SHP77 (cell line): Measurements from ENCODE around the gene AMMECR1L.
A peak's percentile ranks its signal among the peaks of the same experiment; 100 is the strongest.
"Not testable (repeated sequence)": the region's sequence is repeated elsewhere in the genome, so short reads cannot be mapped to it uniquely, and the experiment has no call there.

Experiments used
- DNase-seq, 2 experiments: peaks; one replicate each; lab custom pipeline; 2025; lab: John Stamatoyannopoulos, UW

Gene AMMECR1L

DNA sequence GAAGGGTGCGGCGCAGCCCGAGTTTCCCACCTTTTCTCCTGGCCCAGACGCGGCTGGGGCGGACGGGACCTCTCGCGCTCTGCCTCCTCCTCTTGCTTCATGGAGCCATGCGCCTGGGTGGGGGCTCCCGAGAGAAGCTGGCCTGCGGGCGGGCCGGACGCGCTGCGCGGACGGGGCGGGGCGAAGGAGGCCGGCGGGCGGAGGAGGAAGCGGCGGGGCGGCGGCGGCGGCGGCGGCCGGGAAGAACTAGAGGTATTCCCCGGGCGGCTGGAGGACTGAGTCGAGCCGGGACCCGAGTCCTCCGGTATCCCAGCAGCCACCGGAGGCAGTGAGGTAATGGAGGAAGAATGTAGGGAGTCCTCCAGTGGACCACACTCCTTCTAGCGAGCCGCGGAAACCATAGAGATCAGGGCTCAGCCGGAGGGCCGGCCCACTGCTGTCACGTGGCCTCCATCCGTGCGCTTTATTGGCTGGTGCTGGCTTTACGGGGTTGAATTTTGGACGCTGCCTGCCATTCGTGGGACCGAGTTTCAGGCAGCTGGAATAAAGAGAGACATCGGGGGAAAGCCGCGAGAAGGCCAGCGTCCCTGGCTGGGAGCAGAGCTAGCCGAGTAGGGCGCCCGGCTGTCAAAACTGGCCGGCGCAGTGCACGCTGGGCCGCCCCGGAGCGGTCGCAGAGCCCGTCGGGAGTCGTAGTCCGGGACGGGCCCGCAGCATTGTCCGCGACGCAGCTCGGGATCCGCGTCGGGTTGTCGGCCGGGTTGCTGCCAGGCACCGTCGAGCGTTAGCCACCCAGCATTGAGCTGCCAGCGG lies at the start of gene AMMECR1L:
Gene AMMECR1L, minus strand, starts transcription at position 177 of the 813 bp plus-strand sequence. CDS start 11,722 bp downstream, outside the sequence.
- peak; percentile 23 to 32 for DNase-seq

DNA sequence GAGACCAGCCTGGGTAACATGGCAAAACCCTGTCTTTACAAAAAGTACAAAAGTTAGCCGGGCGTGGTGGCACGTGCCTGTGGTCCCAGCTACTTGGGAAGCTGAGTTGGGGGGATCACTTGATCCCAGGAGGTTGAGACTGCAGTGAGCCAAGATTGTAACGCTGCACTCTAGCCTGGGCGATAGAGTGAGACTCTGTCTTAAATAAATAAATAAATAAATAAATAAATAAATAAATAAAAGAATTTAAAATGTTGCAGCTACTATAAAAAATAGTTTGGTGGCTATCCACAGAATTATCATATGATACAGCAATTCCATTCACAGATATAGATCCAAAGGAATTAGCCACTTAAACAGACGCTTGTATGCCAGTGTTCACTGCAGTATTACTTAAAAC lies 49.6 kb upstream of the AMMECR1L start:
- no peak for DNase-seq

DNA sequence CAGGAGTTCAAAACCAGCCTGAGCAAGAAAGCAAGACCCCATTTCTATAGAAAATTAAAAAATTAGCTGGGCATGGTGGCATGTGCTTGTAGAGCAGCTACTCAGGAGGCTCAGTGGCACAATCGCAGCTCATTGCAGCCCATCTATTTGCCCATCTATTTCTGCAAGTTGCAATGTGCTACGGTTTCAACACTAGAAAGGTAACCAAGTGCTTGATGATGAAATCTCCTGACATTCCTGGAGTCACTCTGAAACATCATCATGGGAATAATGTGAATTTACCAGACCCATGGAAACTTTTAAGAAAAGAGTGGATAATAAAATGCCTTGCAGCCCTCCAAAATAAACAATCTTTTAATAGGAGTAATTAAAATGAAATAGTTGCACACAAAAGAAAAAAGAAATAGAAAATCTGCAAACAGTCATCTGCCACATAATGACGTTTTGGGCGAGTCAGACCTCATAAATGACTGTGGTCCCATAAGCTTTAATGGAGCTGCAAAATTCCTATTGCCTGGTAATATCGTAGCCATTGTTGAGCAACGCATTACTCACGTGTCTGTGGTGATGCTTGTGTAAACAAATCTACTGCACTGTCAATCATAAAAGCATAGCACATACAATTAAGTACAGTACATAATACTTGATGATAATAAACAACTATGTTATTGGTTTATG lies 46.6 kb upstream of the AMMECR1L start:
- DNase-seq: no peak

GRCh38 chr2:127929449-127929848 lies 43.7 kb upstream of the AMMECR1L start:
- no peak for DNase-seq

- no peak for DNase-seq
Measured at GRCh38 chr2:127927384-127927783, 41.6 kb upstream of the AMMECR1L start.

GRCh38 chr2:127917916-127918315 lies 32.2 kb upstream of the AMMECR1L start:
- no peak for DNase-seq

- DNase-seq: no peak
Measured at GRCh38 chr2:127913808-127914457, 28.2 kb upstream of the AMMECR1L start.

DNA sequence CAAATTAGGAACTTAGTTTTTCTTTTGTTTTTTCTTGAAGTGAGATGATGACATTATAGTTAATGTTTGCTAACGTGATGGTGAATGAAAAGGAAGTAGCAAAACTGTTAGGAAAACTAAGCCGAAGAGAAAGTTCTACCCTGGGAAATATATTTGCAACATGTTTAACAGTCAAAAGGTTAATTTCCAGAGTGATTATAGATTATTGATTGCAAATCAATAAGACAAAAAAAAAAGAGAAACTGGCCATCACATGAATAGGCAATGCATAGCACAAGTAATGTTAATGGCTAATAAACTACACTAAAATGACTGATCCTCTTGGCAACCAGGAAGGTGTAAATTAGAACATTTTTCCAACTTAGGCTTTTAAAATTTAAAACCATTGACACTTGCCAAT lies 26.0 kb upstream of the AMMECR1L start:
- DNase-seq: no peak

DNA sequence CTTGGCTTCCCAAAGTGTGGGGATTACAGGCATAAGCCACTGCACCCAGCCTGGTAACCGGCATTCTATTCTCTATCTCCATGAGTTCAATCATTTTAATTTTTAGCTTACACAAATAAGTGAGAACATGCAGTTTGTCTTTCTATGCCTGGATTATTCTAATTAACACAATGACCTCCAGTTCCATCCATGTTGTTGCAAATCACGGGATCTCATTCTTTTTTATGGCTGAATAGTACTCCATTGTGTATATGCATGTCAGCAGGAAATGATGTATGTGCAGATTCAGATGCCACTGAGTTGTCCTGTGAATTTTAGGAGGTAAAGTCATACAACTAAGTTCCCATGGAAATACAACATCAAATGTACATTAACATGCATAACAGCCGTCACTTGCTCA lies 24.7 kb upstream of the AMMECR1L start:
- no peak for DNase-seq

- DNase-seq: no peak
Measured at GRCh38 chr2:127909019-127909418, 23.3 kb upstream of the AMMECR1L start.

DNA sequence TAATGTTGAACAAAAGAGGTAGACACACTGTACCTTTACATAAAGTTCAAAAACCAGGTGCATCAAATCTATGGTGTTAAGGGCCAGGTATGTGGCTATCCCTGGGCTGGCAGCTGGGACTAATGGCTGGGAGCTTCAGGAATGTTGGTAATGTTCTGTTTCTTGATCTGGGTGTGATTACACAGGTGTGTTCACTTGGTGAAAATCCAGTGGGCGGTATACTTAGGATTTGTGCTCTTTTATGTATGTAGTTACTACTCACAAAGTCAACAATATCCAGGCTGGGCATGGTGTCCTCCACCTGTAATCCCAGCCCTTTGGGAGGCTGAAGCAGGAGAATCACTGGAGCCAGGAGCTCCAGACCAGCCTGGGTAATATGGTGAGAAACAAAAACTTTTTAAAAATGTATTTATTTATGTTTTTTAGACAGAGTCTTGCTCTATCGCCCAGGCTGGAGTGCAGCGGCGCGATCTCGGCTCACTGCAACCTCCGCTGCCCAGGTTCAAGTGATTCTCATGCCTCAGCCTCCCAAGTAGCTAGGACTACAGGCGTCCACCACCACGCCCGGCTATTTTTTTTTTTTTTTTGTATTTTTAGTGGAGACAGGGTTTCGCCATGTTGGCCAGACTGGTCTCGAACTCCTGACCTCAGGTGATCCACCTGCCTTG lies 22.1 kb upstream of the AMMECR1L start:
- DNase-seq: not testable (repeated sequence)

DNA sequence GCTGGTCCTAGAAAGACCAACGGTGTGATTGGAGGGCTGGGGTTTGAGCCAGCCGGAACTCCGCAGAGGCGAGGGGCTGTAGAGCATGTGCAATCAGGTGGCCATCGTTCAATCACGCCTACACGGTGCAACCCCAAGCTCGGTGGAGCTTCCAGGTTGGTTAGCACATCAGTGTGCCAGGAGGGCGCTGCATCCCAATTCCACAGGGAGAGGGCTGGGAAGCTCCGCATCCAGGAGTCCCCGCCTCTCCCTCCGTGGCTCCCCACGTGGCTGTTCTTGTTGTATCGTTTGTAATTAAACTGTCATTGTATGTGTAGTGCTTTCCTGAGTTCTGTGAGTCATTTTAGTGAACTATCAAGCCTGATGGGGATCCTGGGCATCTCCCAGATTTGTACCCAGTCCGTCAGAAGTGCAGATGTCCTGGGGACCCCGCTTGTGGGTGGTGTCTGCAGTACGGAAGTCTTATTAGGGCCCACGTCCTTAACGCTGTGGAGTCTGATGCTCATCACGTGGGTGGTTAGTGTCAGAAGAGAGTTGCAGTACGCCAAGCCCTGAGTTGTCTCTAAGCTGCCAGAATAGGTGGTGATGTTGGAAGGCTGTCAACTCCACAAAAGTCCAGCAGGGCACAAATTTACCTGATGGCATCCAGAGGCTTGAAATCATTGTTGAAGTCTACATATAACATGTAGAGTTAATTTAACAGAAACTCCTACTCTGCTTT lies 20.6 kb upstream of the AMMECR1L start:
- no peak for DNase-seq

DNA sequence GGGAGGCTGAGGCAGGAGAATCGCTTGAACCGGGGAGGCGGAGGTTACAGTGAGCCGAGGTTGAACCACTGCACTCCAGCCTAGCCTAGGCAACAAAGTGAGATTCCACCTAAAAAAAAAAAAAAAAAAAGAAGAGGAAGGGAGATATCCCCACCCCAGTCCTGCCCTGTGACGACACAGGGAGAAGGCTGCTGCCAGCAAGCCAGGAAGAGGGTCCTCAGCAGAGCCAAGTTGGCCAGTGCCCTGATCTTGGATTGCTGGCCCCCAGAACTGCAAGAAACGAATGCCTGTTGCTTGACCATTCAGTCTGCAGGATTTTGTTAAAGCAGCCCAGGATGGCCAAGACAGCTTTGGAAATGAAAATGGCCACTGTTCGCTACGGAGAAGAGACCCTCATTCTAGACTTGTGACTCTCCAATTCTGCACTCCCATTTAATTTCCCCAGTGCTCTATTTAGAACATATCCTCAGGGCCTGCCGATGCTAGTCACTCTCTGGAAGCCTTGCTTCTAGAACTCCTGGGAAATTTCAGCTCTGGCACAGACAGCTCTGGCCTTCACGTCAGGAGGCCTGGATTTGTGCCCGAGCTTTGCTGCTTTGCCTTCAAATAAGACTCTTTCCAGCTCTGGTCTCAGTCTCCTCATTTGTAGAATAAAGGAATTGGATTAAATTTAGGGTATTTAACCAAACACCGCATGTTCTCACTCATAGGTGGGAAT lies 15.7 kb upstream of the AMMECR1L start:
- DNase-seq: no peak

GRCh38 chr2:127897531-127898211 lies 11.9 kb upstream of the AMMECR1L start:
- no peak for DNase-seq

DNA sequence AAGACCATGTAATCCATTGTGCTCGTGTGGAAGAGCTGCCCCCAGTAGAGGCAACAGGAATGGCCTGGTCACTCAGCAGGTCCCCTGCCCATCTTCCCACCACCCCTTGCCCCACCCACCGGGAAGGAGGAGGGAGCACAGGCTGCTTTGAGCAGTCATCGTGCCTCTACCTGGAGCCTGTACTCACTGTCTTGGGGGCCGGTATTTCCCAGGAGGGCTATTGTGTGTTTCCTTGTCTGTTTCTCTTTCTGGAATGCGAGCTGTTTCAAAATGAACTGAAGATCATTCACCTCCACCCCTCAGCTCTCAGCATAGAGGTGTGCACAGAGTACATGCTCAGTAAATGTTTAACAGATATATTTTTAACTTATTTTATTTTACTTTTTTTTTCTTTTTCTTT lies 7.7 kb upstream of the AMMECR1L start:
- DNase-seq: no peak

DNA sequence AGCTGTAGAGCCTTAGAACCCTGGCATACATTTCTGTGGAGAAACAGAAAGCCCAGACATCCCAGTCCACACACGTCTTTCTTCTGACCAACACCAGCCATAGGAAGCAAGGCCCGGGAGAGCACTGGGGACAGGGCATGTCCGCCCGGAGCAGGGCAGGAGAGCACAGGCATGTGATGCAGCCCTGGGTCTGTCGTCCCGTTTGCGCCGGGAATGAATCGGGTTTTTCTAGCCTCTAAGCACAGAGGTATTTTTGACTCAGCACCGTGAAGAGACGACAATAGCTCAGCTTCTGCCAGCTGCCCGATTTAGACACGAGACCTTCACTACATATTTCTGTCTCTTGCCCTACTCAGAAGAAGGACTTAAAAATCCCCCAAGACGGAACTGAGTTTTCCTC lies 7.3 kb upstream of the AMMECR1L start:
- DNase-seq: no peak

- DNase-seq: no peak
Measured at GRCh38 chr2:127891811-127892210, 6.1 kb upstream of the AMMECR1L start.

- DNase-seq: not testable (repeated sequence)
Measured at GRCh38 chr2:127890756-127891155, 5.0 kb upstream of the AMMECR1L start.

DNA sequence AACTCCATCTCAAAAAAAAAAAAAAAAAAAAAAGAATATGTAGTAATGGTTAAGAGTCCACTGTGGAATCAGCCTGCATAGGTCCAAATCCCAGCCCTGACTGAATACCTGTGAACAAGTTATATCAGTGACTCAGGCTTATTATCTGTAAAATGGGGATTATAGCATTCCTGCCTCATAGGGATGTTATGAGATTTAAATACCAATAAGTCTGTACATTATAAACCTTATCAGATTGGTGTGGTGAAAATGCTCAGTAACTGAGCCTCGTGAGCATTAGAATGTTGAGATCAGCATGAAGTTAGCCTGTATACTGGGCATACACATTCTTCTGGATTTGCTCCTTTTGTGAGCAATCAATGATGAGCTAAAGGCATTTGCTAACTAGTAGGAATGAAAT lies 3.0 kb upstream of the AMMECR1L start:
- no peak for DNase-seq

- DNase-seq: no peak
Measured at GRCh38 chr2:127887776-127888130, 2.0 kb upstream of the AMMECR1L start.
